ENCODE measurements around the gene LST1.

LST1 gene

DNA sequence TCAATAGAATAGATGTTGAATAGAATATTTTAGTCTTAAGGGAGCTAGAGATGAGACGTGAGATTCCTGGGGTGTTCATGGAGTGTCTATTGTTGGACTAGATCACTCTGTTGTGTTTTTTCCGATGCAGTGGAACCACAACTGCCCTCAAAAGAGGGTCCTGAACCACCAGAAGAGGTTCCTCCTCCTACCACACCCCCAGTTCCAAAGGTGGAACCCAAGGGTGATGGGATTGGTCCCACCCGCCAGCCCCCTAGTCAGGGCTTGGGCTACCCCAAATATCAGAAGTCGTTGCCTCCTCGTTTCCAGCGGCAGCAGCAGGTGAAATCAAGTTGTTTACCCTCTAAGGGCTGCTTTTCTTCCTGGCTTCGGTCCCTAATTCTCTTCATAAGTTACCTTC is 42.9 kb downstream of the LST1 start:
- H3K27ac ChIP-seq: no peak overlapping the region

GRCh38 chr6:31630177-31630934 is 44.3 kb downstream of the LST1 start:
- TF ChIP-seq, protein P1, sequence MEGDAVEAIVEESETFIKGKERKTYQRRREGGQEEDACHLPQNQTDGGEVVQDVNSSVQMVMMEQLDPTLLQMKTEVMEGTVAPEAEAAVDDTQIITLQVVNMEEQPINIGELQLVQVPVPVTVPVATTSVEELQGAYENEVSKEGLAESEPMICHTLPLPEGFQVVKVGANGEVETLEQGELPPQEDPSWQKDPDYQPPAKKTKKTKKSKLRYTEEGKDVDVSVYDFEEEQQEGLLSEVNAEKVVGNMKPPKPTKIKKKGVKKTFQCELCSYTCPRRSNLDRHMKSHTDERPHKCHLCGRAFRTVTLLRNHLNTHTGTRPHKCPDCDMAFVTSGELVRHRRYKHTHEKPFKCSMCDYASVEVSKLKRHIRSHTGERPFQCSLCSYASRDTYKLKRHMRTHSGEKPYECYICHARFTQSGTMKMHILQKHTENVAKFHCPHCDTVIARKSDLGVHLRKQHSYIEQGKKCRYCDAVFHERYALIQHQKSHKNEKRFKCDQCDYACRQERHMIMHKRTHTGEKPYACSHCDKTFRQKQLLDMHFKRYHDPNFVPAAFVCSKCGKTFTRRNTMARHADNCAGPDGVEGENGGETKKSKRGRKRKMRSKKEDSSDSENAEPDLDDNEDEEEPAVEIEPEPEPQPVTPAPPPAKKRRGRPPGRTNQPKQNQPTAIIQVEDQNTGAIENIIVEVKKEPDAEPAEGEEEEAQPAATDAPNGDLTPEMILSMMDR (conservative IDR thresholded peaks at IDR 0.05): no peak
- TF ChIP-seq ZFX (IDR thresholded peaks at IDR 0.05): no peak
- H3K27ac ChIP-seq: no peak overlapping the region

More for the DNA sequence above, 42.9 kb downstream of the LST1 start:
- no peak for TF ChIP-seq ZFX (IDR thresholded peaks at IDR 0.05)
- TF ChIP-seq, protein P1 (conservative IDR thresholded peaks at IDR 0.05): no peak

GRCh38 chr6:31631209-31631608 is 45.1 kb downstream of the LST1 start:
- no peak overlapping the region for H3K27ac ChIP-seq
- TF ChIP-seq, protein P1 (conservative IDR thresholded peaks at IDR 0.05): no peak
- no peak for TF ChIP-seq ZFX (IDR thresholded peaks at IDR 0.05)

DNA sequence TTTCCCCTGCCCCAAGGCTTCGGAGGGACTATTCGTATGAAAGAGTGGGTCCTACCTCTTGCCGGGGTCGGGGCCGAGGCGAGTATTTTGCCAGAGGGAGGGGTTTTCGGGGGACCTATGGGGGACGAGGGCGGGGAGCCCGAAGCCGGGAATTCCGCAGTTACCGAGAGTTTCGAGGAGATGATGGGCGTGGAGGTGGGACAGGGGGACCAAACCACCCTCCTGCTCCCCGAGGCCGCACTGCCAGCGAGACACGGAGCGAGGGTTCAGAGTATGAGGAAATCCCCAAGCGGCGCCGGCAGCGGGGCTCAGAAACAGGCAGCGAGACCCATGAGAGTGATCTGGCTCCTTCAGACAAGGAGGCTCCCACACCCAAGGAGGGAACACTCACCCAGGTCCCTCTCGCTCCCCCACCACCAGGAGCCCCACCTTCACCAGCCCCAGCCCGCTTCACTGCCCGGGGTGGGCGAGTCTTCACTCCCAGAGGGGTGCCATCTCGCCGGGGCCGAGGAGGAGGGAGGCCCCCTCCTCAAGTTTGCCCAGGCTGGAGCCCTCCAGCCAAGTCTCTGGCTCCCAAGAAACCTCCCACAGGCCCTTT is 45.7 kb downstream of the LST1 start:
- TF ChIP-seq, protein P1 (conservative IDR thresholded peaks at IDR 0.05): no peak
- TF ChIP-seq ZFX (IDR thresholded peaks at IDR 0.05): no peak
- no peak overlapping the region for H3K27ac ChIP-seq

DNA sequence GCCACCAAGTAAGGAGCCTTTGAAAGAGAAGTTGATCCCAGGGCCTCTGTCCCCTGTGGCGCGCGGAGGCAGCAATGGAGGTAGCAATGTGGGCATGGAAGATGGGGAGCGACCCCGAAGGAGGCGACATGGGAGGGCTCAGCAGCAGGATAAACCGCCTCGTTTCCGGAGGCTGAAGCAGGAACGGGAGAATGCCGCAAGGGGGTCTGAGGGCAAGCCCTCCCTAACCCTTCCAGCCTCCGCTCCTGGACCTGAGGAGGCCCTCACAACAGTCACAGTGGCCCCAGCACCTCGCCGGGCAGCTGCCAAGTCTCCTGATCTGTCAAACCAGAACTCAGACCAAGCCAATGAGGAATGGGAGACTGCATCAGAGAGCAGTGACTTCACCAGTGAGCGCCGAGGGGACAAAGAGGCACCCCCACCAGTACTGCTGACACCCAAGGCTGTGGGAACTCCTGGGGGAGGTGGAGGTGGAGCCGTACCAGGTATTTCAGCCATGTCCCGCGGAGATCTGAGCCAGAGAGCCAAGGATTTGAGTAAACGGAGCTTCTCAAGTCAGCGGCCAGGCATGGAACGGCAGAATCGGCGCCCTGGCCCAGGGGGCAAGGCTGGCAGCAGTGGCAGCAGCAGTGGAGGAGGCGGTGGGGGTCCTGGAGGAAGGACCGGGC is 46.3 kb downstream of the LST1 start:
- H3K27ac ChIP-seq: no peak overlapping the region
- TF ChIP-seq, protein P1 (conservative IDR thresholded peaks at IDR 0.05): no peak
- TF ChIP-seq ZFX (IDR thresholded peaks at IDR 0.05): no peak

GRCh38 chr6:31633447-31633846 is 47.4 kb downstream of the LST1 start:
- TF ChIP-seq ZFX (IDR thresholded peaks at IDR 0.05): no peak
- TF ChIP-seq, protein P1 (conservative IDR thresholded peaks at IDR 0.05): no peak

DNA sequence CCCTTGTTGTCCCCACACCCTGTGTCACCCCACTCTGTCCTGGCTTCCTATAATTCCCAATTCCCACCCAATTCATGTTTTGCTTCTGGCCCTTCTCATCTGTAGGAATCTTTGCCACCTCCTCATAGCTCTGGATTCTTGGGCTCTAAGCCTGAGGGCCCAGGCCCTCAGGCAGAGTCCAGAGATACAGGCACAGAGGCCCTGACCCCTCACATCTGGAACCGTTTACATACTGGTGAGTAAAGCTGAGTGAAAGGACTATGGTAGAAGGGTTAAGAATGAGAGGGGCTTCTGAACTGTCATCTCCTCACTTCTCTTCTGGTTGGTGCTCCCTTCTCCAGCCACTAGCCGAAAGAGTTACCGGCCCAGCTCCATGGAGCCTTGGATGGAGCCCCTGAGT is 48.1 kb downstream of the LST1 start:
- no peak for TF ChIP-seq ZFX (IDR thresholded peaks at IDR 0.05)
- TF ChIP-seq, protein P1 (conservative IDR thresholded peaks at IDR 0.05): no peak
- H3K27ac ChIP-seq: no peak overlapping the region

More at GRCh38 chr6:31633447-31633846, 47.4 kb downstream of the LST1 start:
- no peak overlapping the region for H3K27ac ChIP-seq
